ENCODE results near the gene PRRC2B.
"Not testable (repeated sequence)": the region's sequence is repeated elsewhere in the genome, so short reads cannot be mapped to it uniquely, and the experiment has no call there.

Gene PRRC2B

GRCh38 chr9:131446276-131446675 lies 52.4 kb downstream of the PRRC2B start:
- H3K4me3 ChIP-seq (ENCODE audit: low read depth, low read length) = no peak overlapping the region
- TF ChIP-seq, protein P1, sequence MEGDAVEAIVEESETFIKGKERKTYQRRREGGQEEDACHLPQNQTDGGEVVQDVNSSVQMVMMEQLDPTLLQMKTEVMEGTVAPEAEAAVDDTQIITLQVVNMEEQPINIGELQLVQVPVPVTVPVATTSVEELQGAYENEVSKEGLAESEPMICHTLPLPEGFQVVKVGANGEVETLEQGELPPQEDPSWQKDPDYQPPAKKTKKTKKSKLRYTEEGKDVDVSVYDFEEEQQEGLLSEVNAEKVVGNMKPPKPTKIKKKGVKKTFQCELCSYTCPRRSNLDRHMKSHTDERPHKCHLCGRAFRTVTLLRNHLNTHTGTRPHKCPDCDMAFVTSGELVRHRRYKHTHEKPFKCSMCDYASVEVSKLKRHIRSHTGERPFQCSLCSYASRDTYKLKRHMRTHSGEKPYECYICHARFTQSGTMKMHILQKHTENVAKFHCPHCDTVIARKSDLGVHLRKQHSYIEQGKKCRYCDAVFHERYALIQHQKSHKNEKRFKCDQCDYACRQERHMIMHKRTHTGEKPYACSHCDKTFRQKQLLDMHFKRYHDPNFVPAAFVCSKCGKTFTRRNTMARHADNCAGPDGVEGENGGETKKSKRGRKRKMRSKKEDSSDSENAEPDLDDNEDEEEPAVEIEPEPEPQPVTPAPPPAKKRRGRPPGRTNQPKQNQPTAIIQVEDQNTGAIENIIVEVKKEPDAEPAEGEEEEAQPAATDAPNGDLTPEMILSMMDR (IDR thresholded peaks at IDR 0.05; ENCODE audit: control insufficient read depth, extremely low read depth, insufficient read depth) = no peak
- DNase-seq (ENCODE audit: low read depth) = no peak

- H3K4me3 ChIP-seq (ENCODE audit: low read depth, low read length) = no peak overlapping the region
- TF ChIP-seq, protein P1 (IDR thresholded peaks at IDR 0.05; ENCODE audit: control insufficient read depth, extremely low read depth, insufficient read depth) = no peak
- DNase-seq (ENCODE audit: low read depth) = no peak
Measured at GRCh38 chr9:131447148-131447547, 53.3 kb downstream of the PRRC2B start.

DNA sequence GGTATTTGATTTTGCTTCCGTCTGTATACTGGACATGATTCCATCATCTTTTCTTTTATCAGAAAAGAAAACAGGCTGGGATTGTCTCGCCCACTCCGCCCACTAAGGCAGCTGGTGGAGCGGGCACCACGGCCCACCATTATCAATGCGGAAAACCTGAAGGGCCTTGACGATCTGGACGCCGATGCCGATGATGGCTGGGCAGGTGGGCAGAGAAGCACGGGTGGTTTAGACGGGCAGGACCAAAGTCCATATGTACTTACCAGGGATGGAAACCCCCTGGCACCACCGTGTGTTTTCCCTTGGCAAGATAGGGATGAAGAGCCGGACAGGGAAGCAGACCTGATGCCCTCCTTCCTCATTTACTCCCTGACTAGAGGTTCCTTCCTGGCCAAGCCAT lies 53.7 kb downstream of the PRRC2B start:
- DNase-seq (ENCODE audit: low read depth) = no peak
- no peak overlapping the region for H3K4me3 ChIP-seq (ENCODE audit: low read depth, low read length)
- TF ChIP-seq, protein P1 (IDR thresholded peaks at IDR 0.05; ENCODE audit: control insufficient read depth, extremely low read depth, insufficient read depth) = no peak

GRCh38 chr9:131448818-131449217 lies 54.9 kb downstream of the PRRC2B start:
- DNase-seq (ENCODE audit: low read depth) = no peak
- TF ChIP-seq, protein P1 (IDR thresholded peaks at IDR 0.05; ENCODE audit: control insufficient read depth, extremely low read depth, insufficient read depth) = no peak
- no peak overlapping the region for H3K4me3 ChIP-seq (ENCODE audit: low read depth, low read length)

- H3K4me3 ChIP-seq (ENCODE audit: low read depth, low read length) = no peak overlapping the region
- TF ChIP-seq, protein P1 (IDR thresholded peaks at IDR 0.05; ENCODE audit: control insufficient read depth, extremely low read depth, insufficient read depth) = no peak
- no peak for DNase-seq (ENCODE audit: low read depth)
Measured at GRCh38 chr9:131449276-131449675, 55.4 kb downstream of the PRRC2B start.

- no peak for DNase-seq (ENCODE audit: low read depth)
- TF ChIP-seq, protein P1 (IDR thresholded peaks at IDR 0.05; ENCODE audit: control insufficient read depth, extremely low read depth, insufficient read depth) = no peak
- H3K4me3 ChIP-seq (ENCODE audit: low read depth, low read length) = no peak overlapping the region
Measured at GRCh38 chr9:131454028-131454427, 60.1 kb downstream of the PRRC2B start.

DNA sequence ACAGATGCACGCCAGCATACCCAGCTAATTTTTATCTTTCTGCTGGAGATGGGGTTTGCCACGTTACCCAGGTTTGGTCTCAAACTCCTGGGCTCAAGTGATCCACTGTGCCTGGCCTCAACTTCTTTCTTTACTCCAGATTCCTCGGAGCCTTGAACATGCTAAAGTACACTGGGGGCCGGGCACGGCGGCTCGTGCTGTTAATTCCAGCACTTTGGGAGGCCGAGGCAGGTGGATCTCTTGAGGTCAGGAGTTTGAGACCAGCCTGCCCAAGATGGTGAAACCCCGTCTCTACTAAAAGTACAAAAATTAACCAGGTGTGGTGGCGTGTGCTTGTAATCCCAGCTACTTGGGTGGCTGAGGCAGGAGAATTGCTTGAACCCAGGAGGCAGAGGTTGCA lies 61.8 kb downstream of the PRRC2B start:
- H3K4me3 ChIP-seq (ENCODE audit: low read depth, low read length); DNase-seq (ENCODE audit: low read depth): not testable (repeated sequence)

Data from LNCaP clone FGC (cell line).